H9 (cell line): ENCODE measurements around the gene IREB2. TPM values are rescaled to one million over a fixed set of nuclear protein-coding genes. Genes with fewer than 3 reads are reported as not detected.

Source experiments
- DNase-seq: peaks from one replicate; pipeline ENCODE4 v3.0.0-alpha.2; 2017
- H2AFZ ChIP-seq: one replicate; pipeline ENCODE4 v1.6.1; 2013; ENCODE audit warnings: mild to moderate bottlenecking, low read length, control low read depth, moderate library complexity
- H2AK5ac ChIP-seq: 2 replicates; pipeline ENCODE4 v1.6.1; 2013; ENCODE audit warnings: low read length, control low read depth, mixed read lengths; ENCODE audit not compliant: insufficient read length
- H2BK120ac ChIP-seq: one replicate; pipeline ENCODE4 v1.6.1; 2013; ENCODE audit warnings: low read depth, mild to moderate bottlenecking, low read length, control low read depth, inconsistent platforms; ENCODE audit not compliant: poor library complexity, severe bottlenecking
- H2BK12ac ChIP-seq: 2 replicates; pipeline ENCODE4 v1.6.1; 2013; ENCODE audit warnings: low read length, control low read depth, mixed read lengths, low read depth; ENCODE audit not compliant: insufficient read length
- H2BK15ac ChIP-seq: 2 replicates; pipeline ENCODE4 v1.6.1; 2013; ENCODE audit warnings: low read depth, low read length, control low read depth
- H2BK20ac ChIP-seq: one replicate; pipeline ENCODE4 v1.6.1; 2013; ENCODE audit warnings: low read depth, mild to moderate bottlenecking, low read length, control low read depth, inconsistent platforms; ENCODE audit not compliant: poor library complexity, severe bottlenecking
- H2BK5ac ChIP-seq: 2 replicates; pipeline ENCODE4 v1.6.1; 2013; ENCODE audit warnings: low read length, control low read depth, mixed read lengths; ENCODE audit not compliant: insufficient read length
- H3K14ac ChIP-seq: 2 replicates; pipeline ENCODE4 v1.6.1; 2013; ENCODE audit warnings: low read length, control low read depth; ENCODE audit not compliant: insufficient read depth
- H3K18ac ChIP-seq: 2 replicates; pipeline ENCODE4 v1.6.1; 2013; ENCODE audit warnings: low read depth, mild to moderate bottlenecking, mixed read lengths, low read length, control low read depth; ENCODE audit not compliant: insufficient read length
- H3K23ac ChIP-seq: 2 replicates; pipeline ENCODE4 v1.6.1; 2013; ENCODE audit warnings: low read length, control low read depth, mixed read lengths, low read depth; ENCODE audit not compliant: insufficient read length
- H3K23me2 ChIP-seq: 2 replicates; pipeline ENCODE4 v1.6.1; 2013; ENCODE audit warnings: low read depth, mild to moderate bottlenecking, mixed read lengths, low read length, control low read depth; ENCODE audit not compliant: insufficient read length, poor library complexity, severe bottlenecking
- H3K27ac ChIP-seq: 2 replicates; pipeline ENCODE4 v1.5.1; 2013; ENCODE audit warnings: low read length, control low read depth, mixed read lengths, low read depth; ENCODE audit not compliant: insufficient read length
- H3K27me3 ChIP-seq: 2 replicates; pipeline ENCODE4 v1.6.1; 2013; ENCODE audit warnings: low read length, control low read depth, inconsistent platforms; ENCODE audit not compliant: insufficient read depth
- H3K4ac ChIP-seq: 2 replicates; pipeline ENCODE4 v1.6.1; 2013; ENCODE audit warnings: low read depth, mild to moderate bottlenecking, control low read depth, inconsistent platforms, low read length, moderate library complexity
- H3K4me1 ChIP-seq: 2 replicates; pipeline ENCODE4 v1.6.1; 2013; ENCODE audit warnings: low read length, control low read depth, inconsistent platforms; ENCODE audit not compliant: insufficient read depth
- H3K4me2 ChIP-seq: 2 replicates; pipeline ENCODE4 v1.6.1; 2013; ENCODE audit warnings: low read length, control low read depth, mixed read lengths; ENCODE audit not compliant: insufficient read length, insufficient read depth
- H3K56ac ChIP-seq: 2 replicates; pipeline ENCODE4 v1.6.1; 2013; ENCODE audit warnings: low read depth, mild to moderate bottlenecking, mixed read lengths, low read length, control low read depth; ENCODE audit not compliant: insufficient read length
- H3K79me1 ChIP-seq: 2 replicates; pipeline ENCODE4 v1.6.1; 2013; ENCODE audit warnings: low read depth, mild to moderate bottlenecking, moderate library complexity, low read length, control low read depth, inconsistent platforms; ENCODE audit not compliant: insufficient read depth, poor library complexity, severe bottlenecking
- H3K79me2 ChIP-seq: 2 replicates; pipeline ENCODE4 v1.6.1; 2013; ENCODE audit warnings: low read length, control low read depth, inconsistent platforms; ENCODE audit not compliant: insufficient read depth
- H3K9ac ChIP-seq: 2 replicates; pipeline ENCODE4 v1.6.1; 2013; ENCODE audit warnings: low read length, control low read depth, mixed read lengths; ENCODE audit not compliant: insufficient read length; ENCODE audit errors: extremely low read depth
- H3K9me3 ChIP-seq: one replicate; pipeline ENCODE4 v1.6.1; 2013; ENCODE audit warnings: low read depth, low read length, inconsistent platforms; ENCODE audit not compliant: control insufficient read depth
- H3T11ph ChIP-seq: one replicate; pipeline ENCODE4 v1.6.1; 2013; ENCODE audit warnings: mild to moderate bottlenecking, low read length, control low read depth, inconsistent platforms
- H4K20me1 ChIP-seq: one replicate; pipeline ENCODE4 v1.6.1; 2013; ENCODE audit not compliant: control insufficient read depth, insufficient read length, insufficient read depth
- H4K5ac ChIP-seq: 2 replicates; pipeline ENCODE4 v1.6.1; 2013; ENCODE audit warnings: low read depth, mild to moderate bottlenecking, mixed read lengths, low read length, control low read depth; ENCODE audit not compliant: insufficient read length
- H4K8ac ChIP-seq: replicated peaks from 2 replicates; pipeline ENCODE4 v1.6.1; 2013; ENCODE audit warnings: low read length, control low read depth, mixed read lengths, low read depth; ENCODE audit not compliant: insufficient read length
- H4K91ac ChIP-seq: 2 replicates; pipeline ENCODE4 v1.6.1; 2013; ENCODE audit warnings: low read depth, mild to moderate bottlenecking, moderate library complexity, mixed read lengths, low read length, control low read depth; ENCODE audit not compliant: insufficient read length
- H3K27ac Mint-ChIP-seq, 3 experiments: 2 replicates in 2 of 3; 3 replicates in 1 of 3; pipeline ENCODE4 v1.8.0; 2020 to 2021; ENCODE audit warnings: mixed read lengths in 3 of 3, mild to moderate bottlenecking in 1 of 3, moderate library complexity in 1 of 3
- H3K27me3 Mint-ChIP-seq: 2 replicates; pipeline ENCODE4 v1.8.0; 2021; ENCODE audit warnings: low read depth, mild to moderate bottlenecking, moderate library complexity, mixed read lengths
- H3K36me3 Mint-ChIP-seq, 3 experiments: 2 replicates in 2 of 3; 3 replicates in 1 of 3; pipeline ENCODE4 v1.8.0; 2020 to 2021; ENCODE audit warnings: low read depth in 3 of 3, mixed read lengths in 3 of 3; ENCODE audit not compliant: insufficient read depth in 1 of 3
- H3K4me1 Mint-ChIP-seq, 2 experiments: 2 replicates each; pipeline ENCODE4 v1.8.0; 2020; ENCODE audit warnings: mixed read lengths in 2 of 2
- H3K4me3 Mint-ChIP-seq, 2 experiments: 2 replicates in 1 of 2; 3 replicates in 1 of 2; pipeline ENCODE4 v1.8.0; 2020 to 2021; ENCODE audit warnings: mild to moderate bottlenecking in 2 of 2, mixed read lengths in 2 of 2, moderate library complexity in 1 of 2
- H3K9me3 Mint-ChIP-seq, 2 experiments: 2 replicates in 1 of 2; 3 replicates in 1 of 2; pipeline ENCODE4 v1.8.0; 2020; ENCODE audit warnings: mild to moderate bottlenecking in 2 of 2, mixed read lengths in 2 of 2, moderate library complexity in 1 of 2
- WGBS: extraction: QIAGEN DNeasy Blood & Tissue Kit; methylation state at CpG from one replicate; pipeline ENCODE4 v1.1.7; 2013; ENCODE audit warnings: missing lambda C conversion rate, low lambda C conversion rate, mixed read lengths; ENCODE audit not compliant: insufficient read length; ENCODE audit errors: extremely low coverage; 5-methylcytosine and 5-hydroxymethylcytosine counted together
- total RNA-seq: library from RNA; stranded (reverse); gene quantifications from 2 replicates; pipeline ENCODE4 v1.2.1, GENCODE V29; 2021
- TF ChIP-seq, protein P1 (sequence below): fragments of 200-600 bp; sonication (generic); conservative IDR thresholded peaks from 3 replicates; pipeline ENCODE4 v1.8.0; 2021; ENCODE audit warnings: antibody characterized with exemption, mild to moderate bottlenecking

IREB2 gene
- total RNA-seq, 1 experiment from 2014 or later: 87.6 TPM

DNA sequence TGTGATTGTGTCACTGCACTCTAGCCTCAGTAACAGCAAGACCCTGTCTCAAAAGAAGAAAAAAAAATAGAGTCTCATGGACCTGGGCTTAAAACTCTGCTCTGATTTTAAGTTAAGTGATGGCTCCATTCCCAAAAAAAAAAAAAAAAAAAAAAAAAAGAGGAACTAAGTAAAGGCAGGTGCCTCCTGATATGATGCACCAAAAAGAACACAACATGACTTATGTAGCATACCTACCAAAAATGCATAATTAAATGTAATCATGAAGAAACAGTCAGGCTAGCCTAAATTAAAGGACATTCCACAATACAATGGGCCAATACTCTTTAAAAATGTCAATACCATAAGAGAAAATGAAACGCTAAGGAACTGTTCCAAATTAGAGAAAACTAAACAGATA, 5.4 kb upstream of the IREB2 start:
- H3K4me1 Mint-ChIP-seq: peaks cover 0 to 4% of the 10 kb centered on the region in 2 experiments; a peak in 3 of 4 replicates
- Histone ChIP-seq H4K20me1 (no peaks in the 10 kb centered on the region), H2BK12ac (no peak overlapping the region), H3K27me3 (no peaks in the 10 kb centered on the region; the same call in 1 of the 2 replicates), H3K4me2 (no peak overlapping the region), H2AFZ (no peak overlapping the region), H2BK15ac (no peak overlapping the region), H2AK5ac (no peak overlapping the region), H4K91ac (no peak overlapping the region), H2BK20ac (no peak overlapping the region), H2BK120ac (no peak overlapping the region), H3K23ac (no peak overlapping the region), H3K56ac (no peak overlapping the region), H3K79me2 (no peaks in the 10 kb centered on the region), H3K27ac (no peak overlapping the region), H4K5ac (no peak overlapping the region), H4K8ac (no peak overlapping the region), H3K9ac (no peak overlapping the region), H3K79me1 (no peaks in the 10 kb centered on the region), H3K14ac (no peak overlapping the region), H3K4me1 (no peaks in the 10 kb centered on the region), H3T11ph (no peak overlapping the region), H3K23me2 (no peaks in the 10 kb centered on the region), H2BK5ac (no peak overlapping the region), H3K9me3 (no peaks in the 10 kb centered on the region), H3K4ac (no peak overlapping the region), H3K18ac (no peak overlapping the region)
- H3K9me3 Mint-ChIP-seq: no peaks in the 10 kb centered on the region
- no peaks in the 10 kb centered on the region for H3K36me3 Mint-ChIP-seq
- no peak overlapping the region for H3K27ac Mint-ChIP-seq
- no CpG with 5 or more reads among the region's 1 CpG for WGBS
- peaks cover 8% of the 10 kb centered on the region; the same call in 1 of the 2 replicates for H3K27me3 Mint-ChIP-seq
- TF ChIP-seq, protein P1, sequence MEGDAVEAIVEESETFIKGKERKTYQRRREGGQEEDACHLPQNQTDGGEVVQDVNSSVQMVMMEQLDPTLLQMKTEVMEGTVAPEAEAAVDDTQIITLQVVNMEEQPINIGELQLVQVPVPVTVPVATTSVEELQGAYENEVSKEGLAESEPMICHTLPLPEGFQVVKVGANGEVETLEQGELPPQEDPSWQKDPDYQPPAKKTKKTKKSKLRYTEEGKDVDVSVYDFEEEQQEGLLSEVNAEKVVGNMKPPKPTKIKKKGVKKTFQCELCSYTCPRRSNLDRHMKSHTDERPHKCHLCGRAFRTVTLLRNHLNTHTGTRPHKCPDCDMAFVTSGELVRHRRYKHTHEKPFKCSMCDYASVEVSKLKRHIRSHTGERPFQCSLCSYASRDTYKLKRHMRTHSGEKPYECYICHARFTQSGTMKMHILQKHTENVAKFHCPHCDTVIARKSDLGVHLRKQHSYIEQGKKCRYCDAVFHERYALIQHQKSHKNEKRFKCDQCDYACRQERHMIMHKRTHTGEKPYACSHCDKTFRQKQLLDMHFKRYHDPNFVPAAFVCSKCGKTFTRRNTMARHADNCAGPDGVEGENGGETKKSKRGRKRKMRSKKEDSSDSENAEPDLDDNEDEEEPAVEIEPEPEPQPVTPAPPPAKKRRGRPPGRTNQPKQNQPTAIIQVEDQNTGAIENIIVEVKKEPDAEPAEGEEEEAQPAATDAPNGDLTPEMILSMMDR: no peak
- no peak overlapping the region for H3K4me3 Mint-ChIP-seq
- DNase-seq: no peak
